Heart right ventricle (tissue), 16 donors: ENCODE data around the gene CYFIP1. TPM values are rescaled to one million over a fixed set of nuclear protein-coding genes. Genes with fewer than 3 reads are reported as not detected.

Experiments used
- ATAC-seq, 8 donors: fragments of 200-7000 bp; cut with Tn5 transposase; one replicate each; pipeline ENCODE4 v1.9.1; 2020; ENCODE audit warnings: mild to moderate bottlenecking in 8 of 8, moderate library complexity in 8 of 8, moderate number of reproducible peaks in 1 of 8
- DNase-seq, 2 donors: peaks; one replicate each; pipeline ENCODE4 v3.0.0-alpha.2; 2020
- H3K27ac ChIP-seq, 10 donors: fragments of 200-600 bp; sonication (generic) in 2 of 10; one replicate each; pipeline versions ENCODE4 v1.5.0 to v1.8.0; 2020 to 2022; ENCODE audit warnings: mild to moderate bottlenecking in 3 of 10
- H3K27me3 ChIP-seq, 7 donors: fragments of 200-600 bp; one replicate each; pipeline ENCODE4 v1.8.0; 2021 to 2022; ENCODE audit warnings: mild to moderate bottlenecking in 2 of 7
- H3K36me3 ChIP-seq, 9 donors: fragments of 200-600 bp; sonication (generic) in 1 of 9; one replicate each; pipeline versions ENCODE4 v1.5.0 to v1.8.0; 2020 to 2022; ENCODE audit warnings: mild to moderate bottlenecking in 2 of 9
- H3K4me1 ChIP-seq, 9 donors: fragments of 200-600 bp; sonication (generic) in 1 of 9; one replicate each; pipeline versions ENCODE4 v1.5.0 to v1.8.0; 2020 to 2022; ENCODE audit warnings: mild to moderate bottlenecking in 4 of 9
- H3K4me3 ChIP-seq, 10 donors: fragments of 200-600 bp; sonication (generic) in 2 of 10; one replicate each; pipeline versions ENCODE4 v1.5.0 to v1.8.0; 2020 to 2022; ENCODE audit warnings: mild to moderate bottlenecking in 7 of 10, moderate library complexity in 2 of 10
- H3K9me3 ChIP-seq, 11 donors: fragments of 200-600 bp in 10 of 11; sonication (generic) in 2 of 11; one replicate each; pipeline versions ENCODE4 v1.5.0 to v1.8.0; 2013 to 2022; ENCODE audit warnings: mild to moderate bottlenecking in 2 of 11, control low read depth in 1 of 11, moderate library complexity in 1 of 11
- WGBS, 2 donors: extraction: QIAGEN DNeasy Blood & Tissue Kit; methylation state at CpG; one replicate each; pipeline ENCODE4 v1.1.7; 2013; ENCODE audit warnings: inconsistent platforms in 1 of 2; 5-methylcytosine and 5-hydroxymethylcytosine counted together
- intact Hi-C, 10 donors: fragments of 100-400 bp; cut with DNase I; formaldehyde crosslinking; loops; one replicate each; pipeline versions ENCODE4 v1.11.1 to v1.14.2; 2022
- polyA plus RNA-seq, 2 donors: library from polyadenylated mRNA; stranded (reverse); fragments of 200-250 nt; gene quantifications; one replicate each; pipeline ENCODE4 v1.2.3, GENCODE V29; 2013
- total RNA-seq, 10 donors: library from RNA; stranded (reverse); fragmentation: NEBNext Ultra II Directional in 3 of 10; extraction: Animal tissue kit (Norgen Biotek cat#: 25700) in 3 of 10; gene quantifications; one replicate each; pipeline versions ENCODE4 v1.2.1 to v1.2.4, GENCODE V29; 2021 to 2023
- TF ChIP-seq, protein P1 (sequence below), 9 donors: fragments of 200-600 bp; sonication (generic) in 2 of 9; IDR thresholded peaks; one replicate each; pipeline versions ENCODE4 v1.5.0 to v1.8.0; 2021 to 2022; ENCODE audit warnings: antibody characterized with exemption in 9 of 9, mild to moderate bottlenecking in 5 of 9, moderate library complexity in 1 of 9
- donor health status: Arrhythmogenic right ventricular cardiomyopathy.
- donor health status: ischemic (EF 13 %, LVEDD 7.1; RV severe dilation, severe dysfunction).
- donor health status: healthy with polysubstance abuse.
- donor health status: DM: no; HTN: yes; CAD: no.
- donor health status: DM: no; HTN: no; CAD: no.
- donor health status: ischemic (EF 25% LVEDD 6.9; RV normal size, moderate dysfunction).
- donor health status: ischemic (EF 25% LVEDD 5.7; RV mildly dilated, moderate dysfunction).
- donor health status: healthy.
- donor health status: DM: yes; HTN: yes; CAD: no.
- donor health status: Ischemic cardiomyopathy.
- donor health status: ischemic (EF 35%, LVEDD 5.7; RV mildly dilated, moderate dysfunction).
- donor health status: nonischemic (EF 11% LVEDD 7.7; RV severe dilation, severe dysfunction).
- donor health status: DM: yes; HTN: yes; CAD: no.
- donor health status: PGD.
- donor health status: ischemic (EF 29% LVEDD 5.4; RV normal size, mild dysfunction).
- donor health status: nonischemic (EF 23%, LVEDD 6.1; RV moderate dilation, normal function).

CYFIP1 gene
- total and polyA plus RNA-seq, 12 donors: 12.4 to 56.6 (median 27.1) TPM

DNA sequence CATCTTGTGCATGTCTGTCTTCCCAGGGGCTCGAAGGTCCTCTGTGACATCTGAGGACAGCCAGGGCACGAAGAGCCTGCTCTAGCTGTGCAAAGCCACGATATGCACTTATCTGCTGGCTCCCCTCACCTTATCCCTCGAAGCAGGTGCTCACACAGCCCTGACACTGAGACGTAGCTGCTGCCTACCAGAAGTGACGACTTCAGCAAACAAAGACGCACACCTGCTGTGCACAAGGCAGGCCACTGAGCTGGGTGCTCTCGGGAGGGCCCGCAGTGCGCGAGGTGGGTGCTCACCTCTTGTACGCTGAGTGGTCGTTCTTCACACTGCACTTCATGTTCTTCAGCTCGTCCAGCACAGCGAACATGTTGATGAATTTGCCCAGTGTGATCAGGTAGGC lies 37.3 kb downstream of the CYFIP1 start:
- Histone ChIP-seq H3K4me1 (peaks cover 0 to 30% (median 10%) of the 10 kb centered on the region in 9 donors), H3K4me3 (no peak overlapping the region), H3K9me3 (no peaks in the 10 kb centered on the region), H3K27ac (no peak overlapping the region), H3K27me3 (no peaks in the 10 kb centered on the region), H3K36me3 (peaks cover 3 to 92% (median 47%) of the 10 kb centered on the region in 9 donors)
- intact Hi-C loops: loop anchor here in 2 of 10 donors (10.0 kb wide), 2 partner anchors 58 to 108 kb away; partner anchors contain the start of gene NIPA2 (in 1 of the 2)
- TF ChIP-seq, protein P1, sequence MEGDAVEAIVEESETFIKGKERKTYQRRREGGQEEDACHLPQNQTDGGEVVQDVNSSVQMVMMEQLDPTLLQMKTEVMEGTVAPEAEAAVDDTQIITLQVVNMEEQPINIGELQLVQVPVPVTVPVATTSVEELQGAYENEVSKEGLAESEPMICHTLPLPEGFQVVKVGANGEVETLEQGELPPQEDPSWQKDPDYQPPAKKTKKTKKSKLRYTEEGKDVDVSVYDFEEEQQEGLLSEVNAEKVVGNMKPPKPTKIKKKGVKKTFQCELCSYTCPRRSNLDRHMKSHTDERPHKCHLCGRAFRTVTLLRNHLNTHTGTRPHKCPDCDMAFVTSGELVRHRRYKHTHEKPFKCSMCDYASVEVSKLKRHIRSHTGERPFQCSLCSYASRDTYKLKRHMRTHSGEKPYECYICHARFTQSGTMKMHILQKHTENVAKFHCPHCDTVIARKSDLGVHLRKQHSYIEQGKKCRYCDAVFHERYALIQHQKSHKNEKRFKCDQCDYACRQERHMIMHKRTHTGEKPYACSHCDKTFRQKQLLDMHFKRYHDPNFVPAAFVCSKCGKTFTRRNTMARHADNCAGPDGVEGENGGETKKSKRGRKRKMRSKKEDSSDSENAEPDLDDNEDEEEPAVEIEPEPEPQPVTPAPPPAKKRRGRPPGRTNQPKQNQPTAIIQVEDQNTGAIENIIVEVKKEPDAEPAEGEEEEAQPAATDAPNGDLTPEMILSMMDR (IDR thresholded peaks at IDR 0.05): no peak
- DNase-seq (no peak), ATAC-seq (no peak)
- WGBS, 2 donors: 93 to 94% methylated on average over 15 of the region's 15 CpGs

DNA sequence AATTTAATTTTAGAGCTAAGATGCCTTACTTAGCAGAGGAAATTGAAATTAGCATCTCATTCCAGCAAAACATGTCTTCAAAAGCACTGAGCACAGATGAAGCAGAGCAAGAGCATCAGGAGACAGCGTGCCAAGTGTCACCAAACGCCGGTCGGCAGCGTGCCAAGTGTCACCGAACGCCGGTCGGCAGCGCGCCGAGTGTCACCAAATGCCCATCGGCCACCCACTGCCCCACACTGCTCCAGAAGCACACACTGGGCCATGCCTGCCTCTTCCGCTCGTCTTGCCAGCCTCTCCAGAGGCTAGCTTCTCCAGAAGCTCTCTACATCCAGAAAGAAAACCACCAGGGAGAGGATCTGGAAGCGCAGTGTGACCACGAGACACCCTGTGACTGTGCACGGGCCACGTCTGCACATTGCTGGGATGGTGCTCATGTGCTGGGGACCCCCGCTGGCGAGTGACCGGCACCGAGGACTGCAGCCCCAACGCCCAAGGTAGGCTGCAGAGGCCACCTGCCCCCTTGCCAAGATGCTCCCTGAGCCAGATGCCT lies 37.8 kb downstream of the CYFIP1 start:
- DNase-seq (no peak), ATAC-seq (no peak)
- Histone ChIP-seq H3K27me3 (no peaks in the 10 kb centered on the region), H3K4me3 (no peak overlapping the region), H3K9me3 (no peaks in the 10 kb centered on the region), H3K36me3 (peaks cover 3 to 97% (median 48%) of the 10 kb centered on the region in 9 donors), H3K4me1 (peaks cover 0 to 25% (median 5%) of the 10 kb centered on the region in 9 donors), H3K27ac (no peak overlapping the region)
- intact Hi-C loops: loop anchor here in 2 of 10 donors (10.0 kb wide), 2 partner anchors 58 to 108 kb away; partner anchors contain the start of gene NIPA2 (in 1 of the 2)
- WGBS, 2 donors: 92 to 95% methylated on average over 24 of the region's 24 CpGs
- TF ChIP-seq, protein P1 (IDR thresholded peaks at IDR 0.05): no peak

DNA sequence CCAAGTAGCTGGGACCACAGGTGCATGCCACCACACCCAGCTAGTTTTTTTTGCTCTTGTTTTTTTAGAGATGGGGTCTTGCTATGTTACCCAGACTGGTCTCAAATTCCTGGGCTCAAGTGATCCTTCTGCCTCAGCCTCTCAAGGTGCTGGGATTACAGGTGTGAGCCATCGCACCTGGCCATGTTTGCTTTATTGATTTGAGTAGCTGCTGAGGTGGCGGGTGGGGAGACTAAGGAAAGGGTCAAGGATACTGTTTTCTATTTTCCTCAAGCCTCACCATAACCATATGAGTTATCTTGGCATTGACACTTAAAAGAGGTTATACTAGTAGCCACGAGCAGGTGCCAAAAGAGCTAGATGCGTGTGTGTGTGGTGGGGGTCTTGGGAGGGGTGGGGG lies 39.0 kb downstream of the CYFIP1 start:
- WGBS, 2 donors: 92 to 98% methylated on average over 4 of the region's 4 CpGs
- peaks cover 3 to 100% (median 59%) of the 10 kb centered on the region in 9 donors for H3K36me3 ChIP-seq
- intact Hi-C loops: loop anchor here in 2 of 10 donors (10.0 kb wide), 2 partner anchors 56 to 106 kb away; partner anchors contain the start of gene NIPA2 (in 1 of the 2)

DNA sequence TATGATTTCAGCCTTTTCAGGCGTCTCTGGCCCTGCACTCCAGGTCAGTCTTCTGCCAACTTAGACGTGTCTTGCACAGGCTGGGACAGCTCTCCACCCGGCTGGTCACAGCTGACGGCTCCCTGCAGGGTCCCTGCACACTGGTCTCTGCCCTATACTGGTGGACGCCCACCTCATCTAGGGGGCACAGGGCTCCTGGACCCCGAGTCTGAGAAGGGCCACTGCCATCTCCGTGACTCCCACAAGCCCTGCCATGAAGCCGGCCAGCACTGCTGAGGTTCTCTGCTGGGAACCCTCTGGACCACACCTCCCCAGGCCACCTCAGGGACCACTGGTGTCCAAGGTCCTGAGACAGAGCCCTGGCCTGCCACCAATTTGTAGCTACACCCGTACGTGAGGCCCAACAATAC lies 40.5 kb downstream of the CYFIP1 start:
- 68 to 86% methylated on average over 9 to 10 of the region's 10 CpGs for WGBS, 2 donors
- Histone ChIP-seq H3K27ac (no peak overlapping the region), H3K27me3 (no peaks in the 10 kb centered on the region), H3K4me3 (no peak overlapping the region), H3K9me3 (no peaks in the 10 kb centered on the region), H3K4me1 (peaks cover 0 to 13% (median 4%) of the 10 kb centered on the region in 9 donors), H3K36me3 (peaks cover 3 to 100% (median 67%) of the 10 kb centered on the region in 9 donors)
- intact Hi-C loops: loop anchor here in 3 of 10 donors (10.0 kb wide), 3 partner anchors 45 to 105 kb away; partner anchors contain the start of genes CYFIP1 (in 1 of the 3) and NIPA2 (in 1 of the 3)
- TF ChIP-seq, protein P1 (IDR thresholded peaks at IDR 0.05): no peak
- no peak for DNase-seq
- ATAC-seq: peak in 7 of 8 donors; percentile 16 to 50 (median 32)

More for the DNA sequence above, 39.0 kb downstream of the CYFIP1 start:
- H3K9me3 ChIP-seq: no peaks in the 10 kb centered on the region
- no peak overlapping the region for H3K27ac ChIP-seq
- H3K4me3 ChIP-seq: no peak overlapping the region
- ATAC-seq (no peak), DNase-seq (no peak)
- peaks cover 0 to 18% (median 4%) of the 10 kb centered on the region in 9 donors for H3K4me1 ChIP-seq
- TF ChIP-seq, protein P1 (IDR thresholded peaks at IDR 0.05): no peak
- H3K27me3 ChIP-seq: no peaks in the 10 kb centered on the region
